KMS-11 (cell line): ENCODE measurements around the gene C1orf216.
"Not testable (repeated sequence)": the region's sequence is repeated elsewhere in the genome, so short reads cannot be mapped to it uniquely, and the experiment has no call there.

Experiments
- H2AFZ ChIP-seq: fragments of 200-600 bp; sonication (generic); 2 replicates; pipeline ENCODE4 v1.6.1; 2016; ENCODE audit warnings: antibody characterized with exemption, mixed run types, low read depth
- H3K27ac ChIP-seq: fragments of 200-600 bp; sonication (generic); 2 replicates; pipeline ENCODE4 v1.6.1; 2016; ENCODE audit warnings: mild to moderate bottlenecking, mixed run types
- H3K27me3 ChIP-seq: fragments of 200-600 bp; sonication (generic); 2 replicates; pipeline ENCODE4 v1.6.1; 2017; ENCODE audit warnings: mild to moderate bottlenecking, low read depth, mixed run types, moderate library complexity; ENCODE audit not compliant: insufficient read depth
- H3K36me3 ChIP-seq: fragments of 200-600 bp; sonication (generic); 2 replicates; pipeline ENCODE4 v1.6.1; 2017; ENCODE audit warnings: mild to moderate bottlenecking, mixed run types; ENCODE audit not compliant: insufficient read depth
- H3K4me1 ChIP-seq: fragments of 200-600 bp; sonication (generic); 2 replicates; pipeline ENCODE4 v1.6.1; 2016; ENCODE audit warnings: mild to moderate bottlenecking, low read depth, mixed run types; ENCODE audit not compliant: poor library complexity, severe bottlenecking
- H3K4me2 ChIP-seq: fragments of 200-600 bp; sonication (generic); 2 replicates; pipeline ENCODE4 v1.7.0; 2016; ENCODE audit warnings: mild to moderate bottlenecking, mixed run types
- H3K4me3 ChIP-seq: fragments of 200-600 bp; sonication (generic); IDR thresholded peaks from 2 replicates; pipeline ENCODE4 v1.6.1; 2017; ENCODE audit warnings: low read depth, low read length, mixed read lengths; ENCODE audit not compliant: insufficient read depth
- H3K79me2 ChIP-seq: fragments of 200-600 bp; sonication (generic); 2 replicates; pipeline ENCODE4 v1.6.1; 2016; ENCODE audit warnings: low read depth, mixed run types; ENCODE audit not compliant: insufficient read depth
- H3K9ac ChIP-seq: fragments of 200-600 bp; sonication (generic); 2 replicates; pipeline ENCODE4 v1.6.1; 2016; ENCODE audit warnings: mild to moderate bottlenecking, mixed run types
- H4K20me1 ChIP-seq: fragments of 200-600 bp; sonication (generic); 2 replicates; pipeline ENCODE4 v1.6.1; 2016; ENCODE audit warnings: mild to moderate bottlenecking, mixed run types; ENCODE audit not compliant: insufficient read depth
- TF ChIP-seq, protein P1 (sequence below): fragments of 200-600 bp; sonication (generic); conservative IDR thresholded peaks from 2 replicates; pipeline ENCODE4 v1.6.1; 2017; ENCODE audit warnings: low read depth, mild to moderate bottlenecking, antibody characterized with exemption, low read length, moderate library complexity, mixed read lengths

C1orf216 gene

DNA sequence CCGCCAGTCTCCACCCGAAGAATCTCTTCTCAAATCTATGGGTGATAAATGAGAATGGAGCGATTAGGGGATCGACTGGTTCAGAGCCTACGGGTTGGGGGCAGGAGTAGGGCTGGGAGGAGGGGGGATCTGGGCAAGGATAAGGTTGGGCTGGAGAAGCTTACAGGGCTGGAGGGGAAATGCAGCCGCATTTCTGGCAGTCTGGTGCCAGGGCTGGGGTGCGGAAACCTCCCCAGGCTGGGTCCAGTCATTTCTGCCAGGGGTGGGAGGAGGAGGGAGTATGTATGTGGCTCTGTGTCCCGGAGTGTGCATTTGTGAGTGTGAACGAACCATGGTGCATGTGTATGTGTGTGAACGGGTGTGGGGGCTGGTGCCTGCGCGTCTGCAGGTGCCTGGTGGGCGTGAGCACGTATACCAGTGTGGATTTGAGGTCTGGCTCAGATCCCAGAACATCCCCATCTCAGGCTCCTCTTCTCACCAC, 10.2 kb downstream of the C1orf216 start:
- Histone ChIP-seq H3K4me3 (no peak overlapping the region), H4K20me1 (no peaks in the 10 kb centered on the region), H3K36me3 (no peaks in the 10 kb centered on the region), H3K79me2 (no peaks in the 10 kb centered on the region), H2AFZ (no peak overlapping the region), H3K27me3 (no peaks in the 10 kb centered on the region), H3K4me2 (no peak overlapping the region), H3K9ac (no peak overlapping the region), H3K27ac (no peak overlapping the region), H3K4me1 (no peaks in the 10 kb centered on the region)
- TF ChIP-seq, protein P1, sequence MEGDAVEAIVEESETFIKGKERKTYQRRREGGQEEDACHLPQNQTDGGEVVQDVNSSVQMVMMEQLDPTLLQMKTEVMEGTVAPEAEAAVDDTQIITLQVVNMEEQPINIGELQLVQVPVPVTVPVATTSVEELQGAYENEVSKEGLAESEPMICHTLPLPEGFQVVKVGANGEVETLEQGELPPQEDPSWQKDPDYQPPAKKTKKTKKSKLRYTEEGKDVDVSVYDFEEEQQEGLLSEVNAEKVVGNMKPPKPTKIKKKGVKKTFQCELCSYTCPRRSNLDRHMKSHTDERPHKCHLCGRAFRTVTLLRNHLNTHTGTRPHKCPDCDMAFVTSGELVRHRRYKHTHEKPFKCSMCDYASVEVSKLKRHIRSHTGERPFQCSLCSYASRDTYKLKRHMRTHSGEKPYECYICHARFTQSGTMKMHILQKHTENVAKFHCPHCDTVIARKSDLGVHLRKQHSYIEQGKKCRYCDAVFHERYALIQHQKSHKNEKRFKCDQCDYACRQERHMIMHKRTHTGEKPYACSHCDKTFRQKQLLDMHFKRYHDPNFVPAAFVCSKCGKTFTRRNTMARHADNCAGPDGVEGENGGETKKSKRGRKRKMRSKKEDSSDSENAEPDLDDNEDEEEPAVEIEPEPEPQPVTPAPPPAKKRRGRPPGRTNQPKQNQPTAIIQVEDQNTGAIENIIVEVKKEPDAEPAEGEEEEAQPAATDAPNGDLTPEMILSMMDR, result no peak

DNA sequence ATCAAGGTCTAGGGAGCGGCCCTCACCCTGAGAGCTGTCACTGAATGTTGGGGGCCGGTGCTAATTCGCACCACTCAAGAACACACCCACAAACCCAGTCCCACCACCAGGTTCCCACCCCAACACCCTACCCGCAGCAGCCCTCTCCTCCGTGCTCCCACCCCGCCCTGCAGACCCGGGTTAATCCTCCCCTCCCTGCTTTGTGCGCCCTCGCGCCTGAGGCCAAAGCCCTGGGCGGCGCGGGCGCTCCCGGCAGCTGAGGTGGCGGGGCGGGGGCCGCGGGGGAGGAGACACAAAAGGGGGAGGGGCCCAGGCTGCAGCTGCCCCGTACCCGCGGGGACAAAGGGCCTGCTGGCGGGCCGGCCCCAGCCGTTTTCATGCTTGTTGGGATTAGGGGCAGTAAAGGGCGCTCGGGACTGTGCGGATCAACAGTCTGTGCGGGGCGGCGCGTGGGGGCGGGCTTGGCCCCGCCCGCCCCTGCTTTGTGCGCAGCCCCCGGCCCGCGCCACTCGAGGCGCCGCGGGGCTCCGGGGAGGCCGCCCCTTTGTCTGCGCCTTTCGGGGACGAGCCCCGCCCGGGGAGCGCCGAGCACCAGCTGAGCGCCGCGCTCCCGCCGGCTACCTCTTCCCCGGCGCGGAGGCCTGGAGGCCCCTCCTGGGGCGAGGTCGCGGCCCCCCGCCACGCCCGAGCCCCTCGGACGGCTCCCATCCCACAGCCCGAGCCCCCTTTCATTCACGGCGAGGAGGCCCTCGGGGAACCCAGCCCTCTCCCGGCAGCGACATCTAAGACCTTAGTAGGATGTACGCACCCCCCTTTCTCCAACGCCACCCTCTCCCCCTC, 10.9 kb downstream of the C1orf216 start:
- Histone ChIP-seq H3K4me2 (no peak overlapping the region), H4K20me1 (no peaks in the 10 kb centered on the region), H3K36me3 (no peaks in the 10 kb centered on the region), H3K27me3 (no peaks in the 10 kb centered on the region), H3K4me3 (no peak overlapping the region), H2AFZ (no peak overlapping the region), H3K79me2 (no peaks in the 10 kb centered on the region), H3K27ac (no peak overlapping the region), H3K9ac (no peak overlapping the region), H3K4me1 (no peaks in the 10 kb centered on the region)
- TF ChIP-seq, protein P1, result no peak

DNA sequence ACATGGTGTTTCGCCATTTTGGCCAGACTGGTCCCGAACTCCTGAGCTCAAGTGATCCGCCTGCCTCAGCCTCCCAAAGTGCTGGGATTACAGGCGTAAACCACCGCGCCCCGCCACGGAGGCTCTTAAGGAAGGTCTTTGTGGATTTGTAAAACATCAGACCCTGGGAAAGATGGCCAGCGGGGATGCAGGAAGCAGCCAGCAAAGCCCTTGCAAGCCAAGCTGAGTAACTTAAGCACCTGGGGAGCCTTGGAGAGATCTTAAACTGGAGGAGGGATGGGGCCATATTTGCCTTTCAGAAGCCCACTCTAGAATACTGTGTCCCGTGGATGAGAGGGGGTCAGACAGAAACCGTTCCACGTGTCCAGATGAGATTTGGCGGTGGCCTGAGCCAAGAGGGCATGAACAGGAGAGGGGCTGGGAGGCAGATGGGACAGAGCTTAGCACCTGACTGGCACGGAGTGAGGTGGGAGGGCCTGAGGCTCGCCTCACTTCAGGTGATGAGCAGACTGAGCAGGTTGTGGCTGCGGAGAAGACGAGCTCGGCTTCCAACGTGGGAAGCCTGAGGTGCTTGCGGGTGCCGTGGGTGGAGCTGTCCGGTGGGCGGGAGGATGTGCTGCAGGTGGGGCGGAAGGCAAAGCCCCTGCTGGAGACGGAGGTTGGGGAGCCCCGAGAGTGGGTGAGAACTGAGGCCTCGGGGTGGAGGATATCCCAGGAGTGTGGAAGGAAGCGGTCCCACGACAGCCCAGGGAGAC, 11.7 kb downstream of the C1orf216 start:
- TF ChIP-seq, protein P1, result no peak
- H3K4me3 ChIP-seq, result no peak overlapping the region
- H2AFZ ChIP-seq, result no peak overlapping the region

DNA sequence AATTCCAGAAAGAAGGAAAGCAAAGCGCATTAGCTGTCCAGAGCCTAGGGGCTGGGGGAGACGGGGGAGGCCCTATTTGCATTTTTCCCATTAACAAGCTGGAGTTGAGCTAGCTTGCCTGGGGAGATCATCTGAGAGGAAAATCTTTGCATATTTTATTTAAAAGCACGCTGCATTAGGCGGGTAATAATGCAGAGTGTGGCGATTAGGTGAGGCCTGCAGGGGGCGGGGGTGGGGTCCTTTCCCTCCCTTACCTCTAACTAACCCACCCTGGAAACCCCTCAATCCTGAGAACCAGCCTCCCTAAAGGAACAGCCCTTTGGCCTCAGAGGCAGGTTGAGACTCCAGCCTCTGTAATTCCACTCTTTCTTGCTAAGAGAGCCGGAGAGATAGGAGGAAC, 16.2 kb downstream of the C1orf216 start:
- no peak overlapping the region for H3K27ac ChIP-seq
- no peak overlapping the region for H2AFZ ChIP-seq
- TF ChIP-seq, protein P1, result no peak
- H3K4me3 ChIP-seq, result no peak overlapping the region
- no peaks in the 10 kb centered on the region for H3K79me2 ChIP-seq
- no peaks in the 10 kb centered on the region for H3K4me1 ChIP-seq
- no peaks in the 10 kb centered on the region for H3K36me3 ChIP-seq
- no peaks in the 10 kb centered on the region; the same call in 1 of the 2 replicates for H4K20me1 ChIP-seq
- no peak overlapping the region for H3K4me2 ChIP-seq
- H3K9ac ChIP-seq, result no peak overlapping the region
- H3K27me3 ChIP-seq, result no peaks in the 10 kb centered on the region

More for the DNA sequence above, 11.7 kb downstream of the C1orf216 start:
- no peak overlapping the region for H3K9ac ChIP-seq
- no peaks in the 10 kb centered on the region for H3K36me3 ChIP-seq
- H3K4me2 ChIP-seq, result no peak overlapping the region
- H3K4me1 ChIP-seq, result no peaks in the 10 kb centered on the region
- H3K27ac ChIP-seq, result no peak overlapping the region
- H3K27me3 ChIP-seq, result no peaks in the 10 kb centered on the region
- H4K20me1 ChIP-seq, result no peaks in the 10 kb centered on the region
- H3K79me2 ChIP-seq, result no peaks in the 10 kb centered on the region

DNA sequence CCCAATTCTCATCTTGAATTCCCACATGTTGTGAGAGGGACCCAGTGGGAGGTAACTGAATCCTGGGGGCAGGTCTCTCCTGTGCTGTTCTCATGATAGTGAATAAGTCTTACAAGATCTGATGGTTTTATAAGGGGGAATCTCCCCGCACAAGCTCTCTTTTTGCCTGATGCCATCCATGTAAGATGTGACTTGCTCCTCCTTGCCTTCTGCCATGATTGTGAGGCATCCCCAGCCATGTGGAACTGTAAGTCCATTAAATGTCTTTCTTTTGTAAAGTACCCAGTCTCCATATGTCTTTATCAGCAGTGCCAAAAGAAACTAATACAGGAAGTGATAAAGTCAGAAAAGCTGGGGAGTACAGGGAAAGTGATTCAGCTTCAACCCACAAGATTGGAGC, 19.5 kb downstream of the C1orf216 start:
- not testable (repeated sequence) for H3K79me2 ChIP-seq, H3K27ac ChIP-seq, H3K9ac ChIP-seq, H3K4me3 ChIP-seq, H3K4me2 ChIP-seq, H2AFZ ChIP-seq, H3K36me3 ChIP-seq, H4K20me1 ChIP-seq, H3K27me3 ChIP-seq, H3K4me1 ChIP-seq
